PC-9 (cell line): ENCODE data around the gene MAP2K1. TPM values are rescaled to one million over a fixed set of nuclear protein-coding genes. Genes with fewer than 3 reads are reported as not detected.

Experiments
- BruUV-seq: library from RNA; stranded (reverse); fragments of 400-500 nt; replicated peaks from 2 replicates; lab custom pipeline; 2021; lab: Mats Ljungman, UMichigan
- CTCF ChIA-PET: fragments of 300-600 bp; sonication (Branson Sonifier 250); formaldehyde crosslinking; loops from one replicate; lab custom pipeline; 2022; ENCODE audit warnings: antibody characterized with exemption; lab: Charles Lee
- POLR2A ChIA-PET: fragments of 300-600 bp; sonication (Branson Sonifier 250); formaldehyde crosslinking; loops from one replicate; lab custom pipeline; 2022; ENCODE audit warnings: antibody characterized with exemption; ENCODE audit not compliant: unreplicated experiment; lab: Charles Lee
- DNase-seq, 2 experiments: peaks; one replicate each; pipeline versions ENCODE4 v3.0.0 to v3.0.0-alpha.2; 2015 to 2022; ENCODE audit warnings: mixed read lengths in 1 of 2
- H2AFZ ChIP-seq: fragments of 200-600 bp; sonication (generic); 2 replicates; pipeline ENCODE4 v1.8.1; 2017; ENCODE audit warnings: antibody characterized with exemption
- H3F3A ChIP-seq: fragments of 200-600 bp; sonication (generic); 2 replicates; pipeline ENCODE4 v1.8.1; 2017; ENCODE audit warnings: antibody characterized with exemption, mild to moderate bottlenecking, low read depth; ENCODE audit not compliant: insufficient read depth
- H3K27ac ChIP-seq: fragments of 200-600 bp; sonication (generic); 2 replicates; pipeline ENCODE4 v1.6.1; 2016; ENCODE audit warnings: mixed run types
- H3K27me3 ChIP-seq: fragments of 200-600 bp; sonication (generic); 2 replicates; pipeline ENCODE4 v1.6.1; 2016; ENCODE audit warnings: low read depth, mixed run types; ENCODE audit not compliant: insufficient read depth
- H3K36me3 ChIP-seq: fragments of 200-600 bp; sonication (generic); 2 replicates; pipeline ENCODE4 v1.6.1; 2016; ENCODE audit warnings: low read depth, mixed run types
- H3K4me1 ChIP-seq: fragments of 200-600 bp; sonication (generic); replicated peaks from 2 replicates; pipeline ENCODE4 v1.6.1; 2016; ENCODE audit warnings: mixed run types; ENCODE audit not compliant: insufficient read depth
- H3K4me2 ChIP-seq: fragments of 200-600 bp; sonication (generic); 2 replicates; pipeline ENCODE4 v1.6.1; 2017; ENCODE audit warnings: mixed run types
- H3K4me3 ChIP-seq: fragments of 200-600 bp; sonication (generic); 2 replicates; pipeline ENCODE4 v1.6.1; 2016; ENCODE audit warnings: mixed run types
- H3K79me2 ChIP-seq: fragments of 200-600 bp; sonication (generic); 2 replicates; pipeline ENCODE4 v1.6.1; 2017; ENCODE audit warnings: low read depth, mixed run types
- H3K9me2 ChIP-seq: fragments of 200-600 bp; sonication (generic); 2 replicates; pipeline ENCODE4 v1.8.1; 2017; ENCODE audit warnings: mild to moderate bottlenecking; ENCODE audit not compliant: insufficient read depth
- H3K9me3 ChIP-seq: fragments of 200-600 bp; sonication (generic); 2 replicates; pipeline ENCODE4 v1.8.1; 2016; ENCODE audit warnings: low read depth; ENCODE audit not compliant: insufficient read depth
- H4K20me1 ChIP-seq: fragments of 200-600 bp; sonication (generic); 2 replicates; pipeline ENCODE4 v1.8.1; 2017; ENCODE audit not compliant: insufficient read depth
- EZH2 ChIP-seq: fragments of 200-600 bp; sonication (generic); IDR thresholded peaks from 2 replicates; pipeline ENCODE4 v1.8.0; 2017; ENCODE audit warnings: antibody characterized with exemption, low read depth
- intact Hi-C: fragments of 100-400 bp; cut with micrococcal nuclease; formaldehyde crosslinking; loops from one replicate; pipeline ENCODE4 v1.10.0; 2022; ENCODE audit not compliant: unreplicated experiment
- total RNA-seq: library from RNA; stranded (reverse); gene quantifications from 2 replicates; pipeline ENCODE4 v1.2.3, GENCODE V29; 2021
- TF ChIP-seq, protein P1 (sequence below): fragments of 200-600 bp; sonication (generic); conservative IDR thresholded peaks from 2 replicates; pipeline ENCODE4 v1.6.1; 2017; ENCODE audit warnings: mixed run types, antibody characterized with exemption, mild to moderate bottlenecking, moderate library complexity

MAP2K1 gene
- total RNA-seq, 1 experiment from 2014 or later, result 78.6 TPM

DNA sequence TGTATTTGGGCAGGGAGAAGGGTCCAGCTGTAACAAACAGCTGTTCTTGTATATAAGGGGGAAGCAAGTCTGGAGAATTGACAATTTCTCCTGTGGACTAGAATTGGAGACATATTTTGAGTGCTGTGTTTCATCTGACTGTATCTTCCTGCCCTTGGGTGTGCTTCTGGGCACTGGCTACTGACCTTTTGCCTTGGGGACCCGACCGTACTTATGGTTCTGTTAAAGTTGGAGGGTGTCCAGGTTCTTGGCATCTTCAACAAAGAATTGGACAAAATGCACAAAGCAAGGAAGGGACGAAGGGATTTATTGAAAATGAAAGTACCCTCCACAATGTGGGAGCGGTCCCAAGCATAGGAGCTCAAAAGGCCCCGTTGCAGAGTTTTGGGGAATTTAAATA is 31.0 kb downstream of the MAP2K1 start:
- POLR2A ChIA-PET, result no interaction called here
- Histone ChIP-seq H3K27me3 (no peaks in the 10 kb centered on the region), H3F3A (no peaks in the 10 kb centered on the region), H4K20me1 (no peaks in the 10 kb centered on the region), H3K4me1 (no peaks in the 10 kb centered on the region), H3K27ac (no peak overlapping the region), H3K9me2 (no peaks in the 10 kb centered on the region), H3K79me2 (peaks cover 47% of the 10 kb centered on the region), H3K4me2 (no peak overlapping the region), H3K36me3 (no peaks in the 10 kb centered on the region), H3K9me3 (no peaks in the 10 kb centered on the region), H3K4me3 (no peak overlapping the region), H2AFZ (no peak overlapping the region)
- intact Hi-C loops, result no loop called here
- no peak for DNase-seq
- CTCF ChIA-PET, result no interaction called here
- no peak for TF ChIP-seq EZH2
- TF ChIP-seq, protein P1, sequence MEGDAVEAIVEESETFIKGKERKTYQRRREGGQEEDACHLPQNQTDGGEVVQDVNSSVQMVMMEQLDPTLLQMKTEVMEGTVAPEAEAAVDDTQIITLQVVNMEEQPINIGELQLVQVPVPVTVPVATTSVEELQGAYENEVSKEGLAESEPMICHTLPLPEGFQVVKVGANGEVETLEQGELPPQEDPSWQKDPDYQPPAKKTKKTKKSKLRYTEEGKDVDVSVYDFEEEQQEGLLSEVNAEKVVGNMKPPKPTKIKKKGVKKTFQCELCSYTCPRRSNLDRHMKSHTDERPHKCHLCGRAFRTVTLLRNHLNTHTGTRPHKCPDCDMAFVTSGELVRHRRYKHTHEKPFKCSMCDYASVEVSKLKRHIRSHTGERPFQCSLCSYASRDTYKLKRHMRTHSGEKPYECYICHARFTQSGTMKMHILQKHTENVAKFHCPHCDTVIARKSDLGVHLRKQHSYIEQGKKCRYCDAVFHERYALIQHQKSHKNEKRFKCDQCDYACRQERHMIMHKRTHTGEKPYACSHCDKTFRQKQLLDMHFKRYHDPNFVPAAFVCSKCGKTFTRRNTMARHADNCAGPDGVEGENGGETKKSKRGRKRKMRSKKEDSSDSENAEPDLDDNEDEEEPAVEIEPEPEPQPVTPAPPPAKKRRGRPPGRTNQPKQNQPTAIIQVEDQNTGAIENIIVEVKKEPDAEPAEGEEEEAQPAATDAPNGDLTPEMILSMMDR, result no peak
- no TSS peak for BruUV-seq

DNA sequence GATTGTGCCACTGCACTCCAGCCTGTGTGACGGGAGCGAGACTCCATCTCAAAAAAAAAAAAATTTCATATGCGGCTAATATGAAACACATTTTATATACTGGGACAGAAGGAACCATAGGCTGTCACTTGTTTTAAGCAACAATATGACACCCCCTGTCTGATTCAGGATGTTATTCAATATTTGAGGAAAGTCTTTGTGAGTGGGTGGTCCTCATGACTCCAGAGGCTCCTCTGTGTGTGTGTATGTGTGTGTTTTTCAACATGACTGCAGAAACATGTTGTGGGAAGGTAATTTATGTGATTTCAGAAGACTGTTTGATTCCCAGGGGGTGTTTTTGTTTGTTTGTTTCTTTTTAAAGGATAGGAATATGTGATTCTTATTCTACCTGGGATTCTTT is 32.8 kb downstream of the MAP2K1 start:
- no peaks in the 10 kb centered on the region for H3K27me3 ChIP-seq
- intact Hi-C loops, result no loop called here
- no peaks in the 10 kb centered on the region for H4K20me1 ChIP-seq
- no TSS peak for BruUV-seq
- H3K36me3 ChIP-seq, result no peaks in the 10 kb centered on the region
- ChIA-PET POLR2A (no interaction called here), CTCF (interaction anchor here (0.7 kb wide), 1 partner anchor 26 kb away, joined by 5 read pairs; no protein-coding TSS in a partner anchor)
- H3K4me3 ChIP-seq, result no peak overlapping the region
- H2AFZ ChIP-seq, result no peak overlapping the region
- no peak overlapping the region for H3K4me2 ChIP-seq
- peaks cover 49% of the 10 kb centered on the region for H3K79me2 ChIP-seq
- H3K9me3 ChIP-seq, result no peaks in the 10 kb centered on the region
- H3K27ac ChIP-seq, result no peak overlapping the region
- H3K9me2 ChIP-seq, result no peaks in the 10 kb centered on the region
- no peak for DNase-seq
- TF ChIP-seq, protein P1, result no peak
- TF ChIP-seq EZH2, result no peak
- H3K4me1 ChIP-seq, result no peaks in the 10 kb centered on the region
- H3F3A ChIP-seq, result no peaks in the 10 kb centered on the region

DNA sequence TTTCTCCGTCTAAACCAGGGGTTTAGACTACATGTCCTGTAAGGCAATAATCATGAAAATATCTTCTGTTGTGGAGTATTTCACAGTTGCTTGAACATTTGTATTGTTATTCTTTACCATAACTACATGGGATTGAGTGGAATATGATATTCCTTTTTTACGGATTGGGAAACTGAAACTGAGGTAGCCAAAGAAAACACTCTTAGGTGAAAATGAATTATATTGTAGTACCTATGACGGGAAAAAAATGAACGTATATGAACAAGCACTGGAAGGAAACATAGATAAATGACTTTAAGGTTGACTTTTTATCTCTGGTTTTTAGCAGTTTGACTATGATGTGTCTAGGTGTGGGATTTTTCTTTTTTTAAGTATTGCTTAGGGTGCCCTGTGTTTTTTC is 35.6 kb downstream of the MAP2K1 start:
- Histone ChIP-seq H3K27ac (no peak overlapping the region), H3K36me3 (no peaks in the 10 kb centered on the region), H4K20me1 (no peaks in the 10 kb centered on the region), H2AFZ (no peak overlapping the region), H3K27me3 (no peaks in the 10 kb centered on the region), H3K79me2 (peaks cover 40% of the 10 kb centered on the region), H3K4me1 (no peaks in the 10 kb centered on the region), H3K4me3 (no peak overlapping the region), H3K9me2 (no peaks in the 10 kb centered on the region), H3F3A (no peaks in the 10 kb centered on the region), H3K4me2 (no peak overlapping the region), H3K9me3 (no peaks in the 10 kb centered on the region)
- no peak for DNase-seq
- POLR2A ChIA-PET, result no interaction called here
- BruUV-seq, result no TSS peak
- intact Hi-C loops, result no loop called here
- CTCF ChIA-PET, result interaction anchor here (0.6 kb wide), 1 partner anchor 1011 kb away, joined by 9 read pairs; no protein-coding TSS in a partner anchor
- no peak for TF ChIP-seq EZH2
- TF ChIP-seq, protein P1, result no peak
